Measurements from ENCODE around the gene GALM. TPM values are rescaled to one million over a fixed set of nuclear protein-coding genes. Genes with fewer than 3 reads are reported as not detected.

The GALM gene
- total RNA-seq (10 to 100 TPM in 4 of 7 donors, 1 to 10 TPM in 3; 5.8 to 22.7 (median 10.1) TPM), polyA plus RNA-seq (1 to 10 TPM; 5.2 to 6.6 (median 6.3) TPM)
- long read RNA-seq, donor 1, partial matches to known transcripts = 0 of 1 reads
- long read RNA-seq, donor 1, other reads (novel, unspliced or antisense) = 0 of 1 reads
- long read RNA-seq, donor 2, partial matches to known transcripts = 180 of 199 reads
- long read RNA-seq, donor 2, other reads (novel, unspliced or antisense) = 19 of 199 reads

GRCh38 chr2:38665854-38666555, at the start of gene GALM:
TSS of gene GALM (plus strand) at chr2:38666114. CDS start at chr2:38666162, 48 bp downstream.
- Histone ChIP-seq H3K27me3 (replicated peaks in 1 of 7) (no peaks in the 10 kb centered on the region), H3K36me3 (no peaks in the 10 kb centered on the region), H3K4me3 (peak within 1 kb of the TSS; percentile 54 to 89 (median 60)), H3K27ac (peak within 1 kb of the TSS; percentile 60 to 88 (median 77)), H3K4me1 (peaks cover 7 to 74% (median 32%) of the 10 kb centered on the region in 6 donors), H3K9me3 (no peaks in the 10 kb centered on the region)
- no peak for TF ChIP-seq CTCF (IDR thresholded peaks at IDR 0.05 in 8 of 11, conservative IDR thresholded peaks at IDR 0.05 in 3 of 11)
- TF ChIP-seq POLR2AphosphoS5 (IDR thresholded peaks at IDR 0.05) = peak; percentile 52 to 83 (median 67)
- intact Hi-C loops (cut with DNase I; ENCODE audit: low total_unique reads) = no loop called here
- DNase-seq = peak; percentile 88
- WGBS, 5 donors = 2 to 4% (median 4%) methylated on average over 12 to 26 of the region's 26 CpGs

GRCh38 chr2:38617301-38617700, 48.6 kb upstream of the GALM start:
- intact Hi-C loops (cut with DNase I; ENCODE audit: low total_unique reads) = no loop called here
- DNase-seq = no peak
- Histone ChIP-seq H3K9me3 (peaks cover 0 to 5% (median 0%) of the 10 kb centered on the region in 8 donors), H3K27ac (no peak overlapping the region), H3K4me3 (no peak overlapping the region), H3K27me3 (replicated peaks in 1 of 7) (peaks cover 0 to 31% (median 6%) of the 10 kb centered on the region in 7 donors), H3K36me3 (no peaks in the 10 kb centered on the region), H3K4me1 (peaks cover 0 to 42% (median 9%) of the 10 kb centered on the region in 6 donors)
- TF ChIP-seq CTCF (IDR thresholded peaks at IDR 0.05 in 8 of 11, conservative IDR thresholded peaks at IDR 0.05 in 3 of 11) (no peak), POLR2A (IDR thresholded peaks at IDR 0.05) (no peak), POLR2AphosphoS5 (IDR thresholded peaks at IDR 0.05) (no peak)
- WGBS, 5 donors = 79 to 99% (median 89%) methylated on average over 3 of the region's 3 CpGs

GRCh38 chr2:38619458-38620164, 46.3 kb upstream of the GALM start:
- Histone ChIP-seq H3K27ac (no peak overlapping the region), H3K36me3 (no peaks in the 10 kb centered on the region), H3K4me1 (peaks cover 0 to 35% (median 15%) of the 10 kb centered on the region in 6 donors), H3K9me3 (peaks cover 0 to 5% (median 0%) of the 10 kb centered on the region in 8 donors), H3K27me3 (replicated peaks in 1 of 7) (peaks cover 0 to 22% (median 0%) of the 10 kb centered on the region in 7 donors), H3K4me3 (no peak overlapping the region)
- DNase-seq = no peak
- no peak for TF ChIP-seq POLR2AphosphoS5 (IDR thresholded peaks at IDR 0.05)
- no peak for TF ChIP-seq CTCF (IDR thresholded peaks at IDR 0.05 in 8 of 11, conservative IDR thresholded peaks at IDR 0.05 in 3 of 11)
- TF ChIP-seq POLR2A (IDR thresholded peaks at IDR 0.05) = no peak
- WGBS, 5 donors = 52 to 66% (median 61%) methylated on average over 4 of the region's 4 CpGs
- intact Hi-C loops (cut with DNase I; ENCODE audit: low total_unique reads) = no loop called here

Data from spleen (tissue), 13 donors.